RWPE1 (cell line): ENCODE measurements around the gene KIAA1549.

ENCODE experiments used
- CTCF ChIA-PET: fragments of 350-600 bp; sonication (Branson Sonifier 250); formaldehyde crosslinking; extraction: SDS; loops from one replicate; lab custom pipeline; 2021; lab: Yijun Ruan, JAX
- POLR2A ChIA-PET: fragments of 400-600 bp; formaldehyde crosslinking; extraction: SDS; loops from one replicate; lab custom pipeline; 2020; ENCODE audit warnings: antibody characterized with exemption; ENCODE audit not compliant: low non-redundant PET; lab: Yijun Ruan, JAX
- DNase-seq: peaks from one replicate; pipeline ENCODE4 v3.0.0; 2012; ENCODE audit warnings: low spot score
- H3K27ac ChIP-seq: fragments of 450-650 bp; 2 replicates; pipeline ENCODE4 v1.5.1; 2017
- CTCF ChIP-seq: fragments of 450-650 bp; conservative IDR thresholded peaks from 2 replicates; pipeline ENCODE4 v1.5.1; 2017; ENCODE audit warnings: low read depth, mild to moderate bottlenecking

The KIAA1549 gene

GRCh38 chr7:138885383-138886147 is 95.6 kb downstream of the KIAA1549 start:
- no peak for DNase-seq
- H3K27ac ChIP-seq = no peak overlapping the region
- ChIA-PET CTCF (interaction anchor here (1.1 to 1.2 kb wide), 4 partner anchors 8 to 190 kb away, joined by 3 to 8 read pairs (median 5); no protein-coding TSS in a partner anchor), POLR2A (no interaction called here)
- TF ChIP-seq CTCF = no peak

GRCh38 chr7:138882249-138882648 is 98.9 kb downstream of the KIAA1549 start:
- ChIA-PET CTCF (no interaction called here), POLR2A (no interaction called here)
- no peak for DNase-seq
- TF ChIP-seq CTCF = no peak
- no peak overlapping the region for H3K27ac ChIP-seq

- CTCF ChIA-PET = no interaction called here
- no peak for TF ChIP-seq CTCF
- POLR2A ChIA-PET = no interaction called here
- DNase-seq = no peak
- H3K27ac ChIP-seq = no peak overlapping the region
Observed at GRCh38 chr7:138881579-138882188, 99.5 kb downstream of the KIAA1549 start.

- ChIA-PET CTCF (interaction anchor here (0.7 kb wide), 1 partner anchor 290 kb away, joined by 5 read pairs; no protein-coding TSS in a partner anchor), POLR2A (no interaction called here)
- H3K27ac ChIP-seq = no peak overlapping the region
- no peak for DNase-seq
- TF ChIP-seq CTCF = no peak
Observed at GRCh38 chr7:138880881-138881578, 100.2 kb downstream of the KIAA1549 start.

- ChIA-PET POLR2A (no interaction called here), CTCF (no interaction called here)
- TF ChIP-seq CTCF = no peak
- H3K27ac ChIP-seq = no peak overlapping the region
- DNase-seq = no peak
Observed at GRCh38 chr7:138879356-138879755, 101.8 kb downstream of the KIAA1549 start.

GRCh38 chr7:138878856-138879255 is 102.3 kb downstream of the KIAA1549 start:
- no peak for DNase-seq
- H3K27ac ChIP-seq = no peak overlapping the region
- ChIA-PET POLR2A (no interaction called here), CTCF (no interaction called here)
- no peak for TF ChIP-seq CTCF
